HG03045 (cell line): Measurements from ENCODE around the gene HIGD1A.
"Not testable (repeated sequence)": the region's sequence is repeated elsewhere in the genome, so short reads cannot be mapped to it uniquely, and the experiment has no call there.

Source experiments
- ATAC-seq: cut with Tn5 transposase; IDR thresholded peaks from one replicate; pipeline ENCODE4 v1.9.1; 2021; ENCODE audit warnings: mild to moderate bottlenecking, moderate library complexity; ENCODE audit not compliant: unreplicated experiment

Gene HIGD1A

GRCh38 chr3:42829628-42830436 lies 25.5 kb upstream of the HIGD1A start:
- ATAC-seq: no peak

DNA sequence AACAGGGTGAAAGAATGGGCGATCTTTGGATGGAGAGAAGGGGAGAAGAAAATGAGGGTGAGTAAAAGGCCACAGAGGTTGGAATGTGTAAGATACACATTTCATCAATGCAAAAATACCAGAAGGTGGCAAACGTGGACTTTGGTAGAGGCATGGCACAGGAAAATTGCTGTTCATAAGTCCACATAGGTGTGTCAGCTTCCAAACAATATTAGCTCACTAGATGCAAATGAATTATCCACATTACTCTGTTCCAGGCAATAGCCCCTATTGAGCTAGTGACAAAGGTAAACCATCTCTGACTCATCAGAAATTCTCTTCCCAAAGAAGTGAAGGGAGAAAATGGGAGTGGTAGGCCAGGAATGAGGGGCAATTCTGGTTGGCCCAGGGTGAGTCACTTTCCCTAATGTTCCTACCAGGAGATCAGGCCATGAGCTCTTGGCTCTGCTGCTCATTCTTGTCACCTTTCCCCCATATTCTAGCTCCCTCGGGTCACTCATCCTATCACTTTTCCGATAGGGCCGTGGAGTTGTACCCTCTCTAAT lies 24.9 kb upstream of the HIGD1A start:
- ATAC-seq: no peak

- no peak for ATAC-seq
These were observed 23.4 kb upstream of the HIGD1A start for GRCh38 chr3:42827654-42828053.

DNA sequence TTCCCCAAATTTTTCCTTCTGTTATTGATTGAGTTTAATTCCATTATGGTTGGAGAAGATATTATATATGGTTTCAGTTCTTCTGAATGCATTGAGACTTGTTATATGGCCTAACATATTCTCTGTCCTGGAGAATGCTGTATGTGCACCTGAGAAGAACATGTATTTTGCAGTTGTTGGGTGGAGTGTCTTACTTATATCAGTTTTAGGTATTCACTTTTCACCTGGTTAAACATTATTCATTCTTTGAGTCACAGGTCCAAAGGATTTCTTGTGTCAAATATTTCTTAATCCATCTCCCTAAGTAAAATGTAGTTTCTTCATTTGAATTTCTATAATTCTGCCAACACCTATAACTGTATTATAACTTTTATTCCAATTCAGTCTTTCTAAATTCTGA lies 22.7 kb upstream of the HIGD1A start:
- no peak for ATAC-seq

GRCh38 chr3:42826141-42826540 lies 21.9 kb upstream of the HIGD1A start:
- no peak for ATAC-seq

DNA sequence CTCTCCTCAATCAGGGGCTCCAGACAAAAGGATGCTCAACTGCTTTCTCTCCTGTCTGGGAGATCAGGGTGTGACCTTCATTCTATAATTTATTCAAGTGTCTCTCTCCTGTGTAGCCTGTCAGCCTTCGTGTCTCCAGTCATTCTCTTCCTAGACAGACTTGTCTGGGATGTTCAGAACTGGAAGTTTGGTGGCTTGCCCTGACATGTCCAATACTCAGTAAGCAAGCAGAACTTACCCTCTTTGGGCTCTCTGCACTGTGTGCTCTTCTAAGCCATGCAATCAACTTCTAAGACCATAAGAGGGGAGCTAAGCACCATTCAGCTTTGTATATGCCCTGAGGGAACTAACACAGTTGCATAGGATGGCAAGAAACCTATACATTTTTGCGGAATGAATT lies 19.1 kb upstream of the HIGD1A start:
- ATAC-seq: no peak

- ATAC-seq: no peak
These were observed 18.5 kb upstream of the HIGD1A start for GRCh38 chr3:42822828-42823227.

DNA sequence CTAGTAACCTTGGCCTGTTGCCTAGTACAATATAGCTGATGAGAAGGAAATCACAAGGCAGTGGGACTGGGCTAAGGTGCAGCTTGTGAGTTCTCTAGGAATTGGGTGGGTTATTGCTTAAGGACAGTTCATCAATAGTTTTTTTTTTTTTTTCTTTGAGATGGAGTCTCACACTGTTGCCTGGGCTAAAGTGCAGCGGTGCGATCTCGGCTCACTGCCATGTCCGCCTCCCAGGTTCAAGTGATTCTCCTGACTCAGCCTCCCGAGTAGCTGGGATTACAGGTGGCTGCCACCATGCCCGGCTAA lies 16.4 kb upstream of the HIGD1A start:
- ATAC-seq: no peak

- ATAC-seq: no peak
These were observed 15.2 kb upstream of the HIGD1A start for GRCh38 chr3:42819351-42819965.

GRCh38 chr3:42815826-42816225 lies 11.5 kb upstream of the HIGD1A start:
- ATAC-seq: no peak

- ATAC-seq: no peak
These were observed 10.7 kb upstream of the HIGD1A start for GRCh38 chr3:42814914-42815507.

DNA sequence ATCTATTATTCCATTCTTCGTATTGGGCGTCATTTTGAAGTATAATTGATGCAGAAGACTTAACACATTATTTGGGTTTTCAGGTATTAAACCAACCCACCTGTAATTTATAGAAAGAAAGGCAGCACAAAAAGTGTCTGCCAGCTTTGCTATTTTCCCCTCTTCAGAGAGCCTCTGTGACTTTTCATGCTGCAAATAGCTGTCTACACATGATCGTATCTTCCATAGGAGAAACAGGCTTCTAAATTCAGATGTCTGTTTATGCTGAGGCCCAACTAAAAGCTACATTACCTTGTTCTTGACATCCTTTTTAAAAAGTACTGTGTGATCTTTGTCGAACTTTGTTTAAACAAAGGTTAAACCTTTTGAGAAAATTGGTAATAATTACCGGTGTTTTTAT lies 10.0 kb upstream of the HIGD1A start:
- no peak for ATAC-seq

GRCh38 chr3:42811118-42811883 lies 7.0 kb upstream of the HIGD1A start:
- ATAC-seq: not testable (repeated sequence)

GRCh38 chr3:42810706-42811105 lies 6.4 kb upstream of the HIGD1A start:
- not testable (repeated sequence) for ATAC-seq

DNA sequence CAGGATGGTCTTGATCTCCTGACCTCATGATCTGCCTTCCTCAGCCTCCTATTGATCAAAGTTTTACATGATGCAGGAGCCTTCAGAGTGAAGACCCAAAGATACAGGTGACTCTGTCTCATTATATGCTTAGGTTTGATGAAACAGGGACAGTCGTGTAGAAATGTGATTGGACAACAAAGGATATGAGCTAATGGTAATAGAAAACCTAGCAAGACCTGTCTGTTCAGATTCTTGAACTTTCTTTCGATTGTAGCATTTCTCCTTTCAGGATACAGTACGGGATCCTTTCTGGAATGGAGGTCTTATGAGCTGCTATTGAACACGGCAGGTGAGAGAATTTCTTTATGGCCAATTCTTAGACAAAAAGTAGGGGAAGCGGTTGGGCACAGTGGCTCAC lies 4.9 kb upstream of the HIGD1A start, which contains the start of gene ACKR2:
Gene ACKR2 (plus strand): TSS at position 244 of the 400 bp plus-strand sequence. CDS start 55,058 bp downstream, outside the sequence.
- ATAC-seq: no peak

DNA sequence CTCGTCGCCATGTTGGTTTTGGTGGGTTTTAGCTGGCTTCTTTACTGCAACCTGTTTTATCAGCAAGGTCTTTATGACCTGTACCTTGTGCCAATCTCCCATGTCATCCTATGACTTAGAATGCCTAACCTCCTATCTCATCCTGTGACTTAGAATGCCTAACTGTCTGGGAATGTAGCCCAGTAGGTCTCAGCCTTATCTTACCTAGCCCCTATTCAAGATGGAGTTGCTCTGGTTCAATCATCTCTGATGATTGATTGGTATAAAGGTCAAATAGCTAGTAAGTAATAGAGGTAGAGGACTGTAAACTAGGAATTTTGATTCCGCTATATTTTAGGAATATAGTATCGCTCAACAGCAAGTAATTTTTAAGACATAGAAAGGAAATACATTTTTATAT lies 3.6 kb upstream of the HIGD1A start:
- ATAC-seq: no peak

DNA sequence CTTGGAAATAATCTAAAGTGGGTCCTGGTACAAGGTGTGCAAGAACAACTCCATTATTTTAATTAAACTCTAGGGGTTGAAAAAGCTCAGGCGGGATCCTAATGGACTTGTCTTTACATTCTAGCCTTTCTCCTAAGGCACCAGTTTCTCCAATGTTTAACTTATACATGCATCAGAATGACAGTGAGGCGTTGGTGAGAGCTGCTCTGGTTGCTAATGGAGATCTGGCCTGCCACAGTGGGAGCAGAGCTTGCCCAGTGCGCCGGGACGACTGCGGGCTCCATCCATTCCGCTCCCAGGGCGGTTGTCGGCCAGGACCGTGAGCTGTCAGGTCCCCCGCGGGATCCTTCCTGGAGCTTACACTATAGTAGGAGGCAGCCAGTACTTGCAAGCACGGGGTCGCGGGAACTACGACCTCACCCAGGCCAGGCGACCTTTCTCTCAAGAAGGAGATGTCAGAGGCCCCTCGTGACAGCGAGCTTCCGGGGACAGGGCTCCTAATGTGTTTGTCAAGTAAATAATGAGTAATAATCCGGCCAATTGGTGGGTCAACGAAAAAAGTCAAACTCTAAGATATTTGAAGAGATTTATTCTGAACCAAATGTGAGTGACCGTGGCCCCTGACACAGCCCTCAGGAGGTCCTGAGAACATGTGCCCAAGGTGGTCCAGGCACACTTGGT lies 991 bp upstream of the HIGD1A start:
- no peak for ATAC-seq

DNA sequence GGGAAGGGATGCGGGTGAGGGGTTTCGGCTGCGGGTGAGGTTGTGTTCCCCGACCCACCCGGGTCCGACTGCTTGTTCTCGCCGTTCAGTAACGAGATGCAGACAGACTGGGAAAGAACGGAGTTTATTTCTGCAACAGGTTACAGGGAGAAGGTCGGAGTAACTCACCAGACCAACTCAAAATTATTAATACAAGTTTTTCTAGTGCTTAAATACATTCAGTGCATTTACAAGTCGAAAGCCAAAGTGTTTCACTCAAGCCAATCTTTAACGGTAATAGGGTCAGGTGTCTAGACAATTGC lies 492 bp upstream of the HIGD1A start:
- ATAC-seq: peak; percentile 21

GRCh38 chr3:42803414-42804105 lies 730 bp downstream of the HIGD1A start:
- peak; percentile 23 for ATAC-seq

- ATAC-seq: no peak
These were observed 1.3 kb downstream of the HIGD1A start for GRCh38 chr3:42802876-42803413.
